SJCRH30 (cell line): ENCODE results near the gene CYBRD1. TPM values are rescaled to one million over a fixed set of nuclear protein-coding genes. Genes with fewer than 3 reads are reported as not detected.
A peak's percentile ranks its signal among the peaks of the same experiment; 100 is the strongest.
"Not testable (repeated sequence)": the region's sequence is repeated elsewhere in the genome, so short reads cannot be mapped to it uniquely, and the experiment has no call there.

ENCODE experiments used
- DNase-seq, 2 experiments: peaks; one replicate each; pipeline ENCODE4 v3.0.0-alpha.2; 2015 to 2020
- H3K27ac ChIP-seq: fragments of 250-450 bp; sonication (Bioruptor Pico); 2 replicates; pipeline ENCODE4 v1.5.1; 2020; ENCODE audit warnings: mild to moderate bottlenecking, moderate library complexity
- H3K27me3 ChIP-seq: fragments of 250-450 bp; sonication (Bioruptor Pico); 2 replicates; pipeline ENCODE4 v1.5.1; 2020; ENCODE audit warnings: mild to moderate bottlenecking, moderate library complexity
- H3K36me3 ChIP-seq: fragments of 250-450 bp; sonication (Bioruptor Pico); 2 replicates; pipeline ENCODE4 v1.5.1; 2020; ENCODE audit warnings: mild to moderate bottlenecking, moderate library complexity
- H3K4me1 ChIP-seq: fragments of 250-450 bp; sonication (Bioruptor Pico); 2 replicates; pipeline ENCODE4 v1.5.1; 2020; ENCODE audit warnings: mild to moderate bottlenecking, moderate library complexity
- H3K4me3 ChIP-seq: fragments of 250-450 bp; sonication (Bioruptor Pico); 2 replicates; pipeline ENCODE4 v1.5.1; 2020; ENCODE audit warnings: mild to moderate bottlenecking, moderate library complexity
- H3K9me3 ChIP-seq: fragments of 250-450 bp; sonication (Bioruptor Pico); replicated peaks from 2 replicates; pipeline ENCODE4 v1.5.1; 2020; ENCODE audit warnings: mild to moderate bottlenecking, moderate library complexity
- total RNA-seq: library from RNA; depleted of rRNA; stranded (reverse); fragments of >200 nt; shearing (Covaris generic); gene quantifications from 2 replicates; pipeline ENCODE4 v1.2.3, GENCODE V29; 2014; rRNA removed

Gene CYBRD1, protein sequence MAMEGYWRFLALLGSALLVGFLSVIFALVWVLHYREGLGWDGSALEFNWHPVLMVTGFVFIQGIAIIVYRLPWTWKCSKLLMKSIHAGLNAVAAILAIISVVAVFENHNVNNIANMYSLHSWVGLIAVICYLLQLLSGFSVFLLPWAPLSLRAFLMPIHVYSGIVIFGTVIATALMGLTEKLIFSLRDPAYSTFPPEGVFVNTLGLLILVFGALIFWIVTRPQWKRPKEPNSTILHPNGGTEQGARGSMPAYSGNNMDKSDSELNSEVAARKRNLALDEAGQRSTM
- total RNA-seq, result 67.0 and 71.2 TPM in 2 replicates

DNA sequence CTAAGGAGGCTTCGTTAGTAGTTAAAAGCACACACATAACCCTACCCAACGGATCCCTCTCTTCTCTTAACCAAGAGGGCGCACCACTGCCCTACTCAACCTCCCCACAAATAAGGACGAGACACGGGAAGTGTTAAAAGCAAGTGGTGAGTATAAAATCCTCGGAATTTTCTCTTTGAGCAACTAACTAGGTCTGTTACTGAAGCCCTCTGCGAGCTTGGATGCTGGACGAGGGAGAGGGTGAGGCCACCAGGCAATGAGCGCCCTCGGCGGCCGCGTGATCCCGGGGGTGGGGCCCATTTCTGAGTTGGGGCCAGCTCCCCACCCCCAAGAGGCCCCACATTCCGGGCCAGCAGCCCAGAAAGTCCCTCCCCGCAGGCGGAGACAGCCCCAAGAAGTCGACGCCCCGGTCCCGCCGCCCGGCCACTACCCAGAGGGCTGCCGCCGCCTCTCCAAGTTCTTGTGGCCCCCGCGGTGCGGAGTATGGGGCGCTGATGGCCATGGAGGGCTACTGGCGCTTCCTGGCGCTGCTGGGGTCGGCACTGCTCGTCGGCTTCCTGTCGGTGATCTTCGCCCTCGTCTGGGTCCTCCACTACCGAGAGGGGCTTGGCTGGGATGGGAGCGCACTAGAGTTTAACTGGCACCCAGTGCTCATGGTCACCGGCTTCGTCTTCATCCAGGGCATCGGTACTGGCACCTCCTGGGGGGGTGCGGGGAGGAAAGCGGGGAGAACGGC, at the start of gene CYBRD1:
Gene CYBRD1 (plus strand): TSS at position 423 of the 736 bp plus-strand sequence. CDS start 72 bp downstream, at position 495.
- H3K4me1 ChIP-seq, result 0 out of 2 replicates have a peak, but pooled peaks cover 3% of the 10 kb centered on the region
- DNase-seq, result peak; percentile 91
- peak within 1 kb of the TSS; percentile 89 for H3K4me3 ChIP-seq
- H3K9me3 ChIP-seq, result no peaks in the 10 kb centered on the region
- no peaks in the 10 kb centered on the region for H3K27me3 ChIP-seq
- peaks cover 5% of the 10 kb centered on the region for H3K36me3 ChIP-seq
- peak within 1 kb of the TSS; percentile 91 for H3K27ac ChIP-seq

DNA sequence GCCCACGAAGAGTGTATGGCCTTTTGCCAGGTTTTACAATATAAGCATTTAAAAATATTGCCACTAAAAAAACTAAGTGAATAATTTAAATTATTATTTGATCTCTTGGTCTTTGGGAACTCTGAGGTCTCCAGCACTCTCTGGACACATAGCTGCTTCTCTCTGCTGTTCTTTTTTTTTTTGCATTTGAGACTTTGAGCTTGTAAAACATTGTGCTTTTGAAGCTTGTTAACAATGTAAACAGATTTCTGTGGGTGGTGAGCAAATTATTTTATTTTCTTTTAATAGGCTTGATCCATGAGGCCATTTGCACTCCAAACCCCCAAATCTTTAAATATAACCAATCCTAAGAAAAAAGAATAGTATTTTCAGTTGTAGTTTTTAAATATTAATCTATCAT, 46.3 kb upstream of the CYBRD1 start:
- no peaks in the 10 kb centered on the region for H3K9me3 ChIP-seq
- DNase-seq, result no peak
- peaks cover 25% of the 10 kb centered on the region for H3K36me3 ChIP-seq
- peaks cover 28% of the 10 kb centered on the region for H3K4me1 ChIP-seq
- no peak overlapping the region for H3K4me3 ChIP-seq
- H3K27me3 ChIP-seq, result no peaks in the 10 kb centered on the region
- H3K27ac ChIP-seq, result no peak overlapping the region

DNA sequence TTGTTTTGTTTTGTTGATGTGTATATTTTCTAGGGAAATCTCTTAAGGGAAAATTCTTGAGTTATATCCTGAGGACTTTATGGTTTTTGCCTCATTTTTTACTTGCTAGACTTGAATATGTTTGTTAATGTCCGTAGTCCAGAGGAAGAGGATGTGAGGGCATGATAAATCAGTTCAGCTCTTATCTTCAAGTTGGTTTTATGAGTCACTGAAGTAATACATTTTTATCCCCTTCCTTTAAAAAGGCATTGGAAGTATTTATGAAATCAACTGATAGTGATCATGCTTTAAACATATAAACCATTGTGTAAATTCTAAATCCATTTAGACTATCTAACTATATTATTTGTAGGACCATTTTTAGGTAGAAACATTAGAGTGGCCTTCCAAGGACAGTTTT, 43.9 kb upstream of the CYBRD1 start:
- Histone ChIP-seq H3K36me3 (peaks cover 13% of the 10 kb centered on the region), H3K4me3 (no peak overlapping the region), H3K4me1 (peaks cover 50% of the 10 kb centered on the region), H3K27me3 (no peaks in the 10 kb centered on the region), H3K27ac (no peak overlapping the region), H3K9me3 (no peaks in the 10 kb centered on the region)
- DNase-seq, result no peak

DNA sequence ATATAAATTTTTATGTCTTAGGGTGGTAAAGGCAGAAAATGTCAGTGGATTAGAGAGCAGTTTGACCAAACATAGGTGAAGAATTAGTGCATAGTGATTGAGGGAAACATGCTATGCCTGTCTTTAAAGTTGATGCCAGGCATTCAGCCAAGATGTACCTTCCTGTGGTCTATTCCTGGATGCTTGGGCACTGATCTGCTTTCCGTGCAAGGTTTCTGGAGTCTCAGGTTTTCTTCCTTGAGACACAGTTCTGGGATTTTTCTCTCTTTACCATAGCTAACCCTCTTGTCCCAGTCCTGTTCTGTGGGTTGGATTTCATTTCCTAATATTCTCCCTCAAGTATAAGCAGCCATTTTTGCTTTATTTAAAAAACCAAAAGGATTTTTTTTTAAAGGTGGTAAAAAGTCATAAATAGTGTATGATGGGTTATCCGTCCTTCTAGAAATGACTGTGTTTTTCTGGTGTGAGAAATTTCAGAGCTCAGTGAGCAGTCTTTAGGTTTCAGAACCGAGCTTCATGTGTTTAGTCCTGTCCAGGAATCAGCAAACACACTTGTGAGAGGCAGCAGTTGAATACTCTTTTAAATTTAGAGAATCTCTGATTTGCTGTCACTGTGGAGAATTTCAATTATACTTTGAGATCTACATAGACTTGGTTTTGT, 43.0 kb upstream of the CYBRD1 start:
- peaks cover 7% of the 10 kb centered on the region for H3K36me3 ChIP-seq
- no peaks in the 10 kb centered on the region for H3K27me3 ChIP-seq
- H3K4me3 ChIP-seq, result no peak overlapping the region
- DNase-seq, result no peak
- H3K4me1 ChIP-seq, result peaks cover 55% of the 10 kb centered on the region
- H3K27ac ChIP-seq, result no peak overlapping the region
- H3K9me3 ChIP-seq, result no peaks in the 10 kb centered on the region

DNA sequence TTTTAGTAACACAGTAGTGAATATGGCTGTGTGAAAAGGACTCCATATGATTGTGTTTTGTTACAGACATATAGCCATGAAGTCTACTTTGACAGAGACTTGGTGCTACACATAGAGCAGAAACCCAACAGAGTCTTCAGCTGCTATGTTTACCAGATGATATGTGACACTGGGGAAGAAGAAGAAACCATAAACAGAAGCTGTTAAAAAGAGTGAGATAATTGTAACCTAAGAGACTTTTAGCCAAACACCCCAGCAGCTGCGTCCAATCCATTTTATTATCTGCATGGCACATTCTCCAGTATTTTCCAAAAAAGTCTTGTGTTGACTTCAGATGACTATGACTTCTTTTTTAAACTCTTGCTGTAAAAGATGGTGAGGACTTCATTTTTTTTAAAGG, 41.4 kb upstream of the CYBRD1 start:
- Histone ChIP-seq H3K27ac (peak overlapping the region; percentile 92), H3K4me1 (peaks cover 55% of the 10 kb centered on the region), H3K36me3 (peaks cover 4% of the 10 kb centered on the region; the same call in 1 of the 2 replicates), H3K27me3 (no peaks in the 10 kb centered on the region), H3K9me3 (no peaks in the 10 kb centered on the region), H3K4me3 (no peak overlapping the region)
- peak; percentile 43 to 73 for DNase-seq

DNA sequence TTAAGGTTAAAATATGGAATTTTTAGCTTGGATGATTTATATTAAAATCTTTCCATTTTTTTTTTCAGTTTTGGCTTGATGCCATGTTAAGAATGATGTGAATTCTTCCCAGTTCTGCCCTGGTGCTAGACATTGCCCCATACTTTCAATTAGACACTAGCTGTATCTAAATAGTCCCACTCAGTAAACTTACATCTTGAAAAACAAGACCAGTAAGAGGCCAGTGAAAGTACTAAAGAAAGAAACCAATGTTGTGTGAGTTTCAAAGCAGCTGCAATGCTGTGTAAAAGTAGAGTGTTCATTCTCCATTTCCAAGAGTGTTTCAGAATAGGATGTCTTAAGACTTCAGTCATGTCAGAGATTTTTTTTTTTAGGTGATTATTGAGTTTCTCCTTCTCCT, 40.0 kb upstream of the CYBRD1 start:
- no peaks in the 10 kb centered on the region for H3K9me3 ChIP-seq
- H3K4me3 ChIP-seq, result no peak overlapping the region
- peak overlapping the region; percentile 92 for H3K27ac ChIP-seq
- H3K4me1 ChIP-seq, result peaks cover 55% of the 10 kb centered on the region
- peaks cover 4% of the 10 kb centered on the region; the same call in 1 of the 2 replicates for H3K36me3 ChIP-seq
- peak in 1 of 2 experiments; percentile 31 for DNase-seq
- no peaks in the 10 kb centered on the region for H3K27me3 ChIP-seq

DNA sequence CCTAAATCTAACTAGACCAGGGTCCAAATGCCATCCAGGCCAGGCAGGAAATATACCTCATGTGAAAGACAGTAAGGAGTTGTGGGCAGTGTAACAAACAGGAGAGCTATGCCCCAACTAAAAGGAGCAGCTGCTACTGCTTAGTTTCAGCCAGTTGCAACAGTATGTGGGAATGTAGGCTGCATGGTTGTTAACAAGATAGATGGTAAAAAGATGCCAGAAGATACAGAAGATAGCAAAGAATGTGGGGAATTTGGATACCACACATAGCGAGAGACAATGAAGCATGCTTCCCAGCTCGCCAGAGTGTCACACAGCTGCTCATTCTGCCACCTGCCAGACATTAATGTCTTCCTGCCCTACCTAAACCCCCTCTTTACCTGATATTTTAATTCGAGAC, 39.4 kb upstream of the CYBRD1 start:
- Histone ChIP-seq H3K9me3 (no peaks in the 10 kb centered on the region), H3K4me3 (no peak overlapping the region), H3K27me3 (no peaks in the 10 kb centered on the region), H3K27ac (peak overlapping the region; percentile 92), H3K4me1 (peaks cover 55% of the 10 kb centered on the region), H3K36me3 (peaks cover 4% of the 10 kb centered on the region; the same call in 1 of the 2 replicates)
- peak; percentile 83 to 86 for DNase-seq

DNA sequence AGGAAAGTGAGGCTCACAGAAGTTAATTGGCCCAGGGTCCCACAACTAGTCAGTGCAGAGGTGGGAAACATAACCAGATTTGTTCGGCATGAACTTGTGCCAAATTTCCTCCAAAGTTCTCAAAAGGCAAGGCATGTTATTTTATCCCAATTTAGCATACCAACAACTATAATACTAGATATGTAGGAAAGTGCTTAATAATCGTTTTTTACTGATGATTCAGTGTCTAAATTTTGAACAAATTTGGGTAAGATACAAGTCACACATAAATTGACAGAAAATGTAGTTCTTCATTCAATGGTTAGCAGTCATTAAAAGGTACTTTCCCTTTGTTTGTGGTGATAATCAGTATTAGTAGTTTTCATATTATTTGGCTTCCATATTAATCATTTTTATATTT, 38.5 kb upstream of the CYBRD1 start:
- H3K9me3 ChIP-seq, result no peaks in the 10 kb centered on the region
- H3K4me3 ChIP-seq, result no peak overlapping the region
- no peak for DNase-seq
- H3K36me3 ChIP-seq, result no peaks in the 10 kb centered on the region; the same call in 1 of the 2 replicates
- H3K27me3 ChIP-seq, result no peaks in the 10 kb centered on the region
- peaks cover 49% of the 10 kb centered on the region for H3K4me1 ChIP-seq
- peak overlapping the region; percentile 92 for H3K27ac ChIP-seq

DNA sequence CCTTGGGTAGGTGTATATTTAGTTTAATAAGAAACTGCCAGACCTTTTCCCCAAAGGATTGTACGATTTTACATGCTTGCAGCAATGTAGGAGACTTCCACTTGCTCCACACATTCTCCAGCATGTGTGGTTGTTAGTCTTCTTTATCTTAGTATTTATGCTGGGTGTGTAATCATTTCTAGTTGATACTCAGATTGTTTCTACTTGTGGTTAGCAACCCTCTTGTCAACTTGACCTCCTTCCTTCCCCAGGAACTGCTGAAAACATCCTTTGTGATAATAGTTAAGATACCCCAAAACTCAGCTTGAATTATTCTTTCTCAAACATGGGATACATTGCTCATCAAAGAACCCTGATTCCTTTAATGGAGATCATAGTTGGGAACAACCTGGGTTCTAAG, 37.2 kb upstream of the CYBRD1 start:
- Histone ChIP-seq H3K4me3 (no peak overlapping the region), H3K4me1 (peaks cover 36% of the 10 kb centered on the region), H3K36me3 (no peaks in the 10 kb centered on the region; the same call in 1 of the 2 replicates), H3K27ac (no peak overlapping the region), H3K27me3 (no peaks in the 10 kb centered on the region), H3K9me3 (no peaks in the 10 kb centered on the region)
- DNase-seq, result no peak

DNA sequence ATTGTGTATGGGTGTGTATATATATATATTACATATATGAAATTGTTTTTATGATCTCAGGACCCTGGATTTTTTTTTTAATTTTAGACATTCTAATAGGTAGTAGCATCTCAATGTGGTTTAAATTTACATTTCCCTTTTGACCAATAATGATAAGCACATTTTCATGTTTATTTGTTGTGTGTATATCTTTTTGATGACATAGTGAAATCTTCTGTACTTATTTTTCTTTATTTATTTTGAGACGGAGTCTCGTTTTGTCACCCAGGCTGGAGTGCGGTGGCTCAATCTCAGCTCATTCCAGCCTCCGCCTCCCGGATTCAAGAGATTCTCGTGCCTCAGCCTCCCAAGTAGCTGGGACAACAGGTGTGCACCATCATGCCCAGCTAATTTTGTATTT, 35.1 kb upstream of the CYBRD1 start:
- no peak overlapping the region for H3K4me3 ChIP-seq
- no peak overlapping the region for H3K27ac ChIP-seq
- peaks cover 15% of the 10 kb centered on the region for H3K4me1 ChIP-seq
- H3K27me3 ChIP-seq, result no peaks in the 10 kb centered on the region
- H3K36me3 ChIP-seq, result no peaks in the 10 kb centered on the region; the same call in 1 of the 2 replicates
- H3K9me3 ChIP-seq, result no peaks in the 10 kb centered on the region
- DNase-seq, result no peak

DNA sequence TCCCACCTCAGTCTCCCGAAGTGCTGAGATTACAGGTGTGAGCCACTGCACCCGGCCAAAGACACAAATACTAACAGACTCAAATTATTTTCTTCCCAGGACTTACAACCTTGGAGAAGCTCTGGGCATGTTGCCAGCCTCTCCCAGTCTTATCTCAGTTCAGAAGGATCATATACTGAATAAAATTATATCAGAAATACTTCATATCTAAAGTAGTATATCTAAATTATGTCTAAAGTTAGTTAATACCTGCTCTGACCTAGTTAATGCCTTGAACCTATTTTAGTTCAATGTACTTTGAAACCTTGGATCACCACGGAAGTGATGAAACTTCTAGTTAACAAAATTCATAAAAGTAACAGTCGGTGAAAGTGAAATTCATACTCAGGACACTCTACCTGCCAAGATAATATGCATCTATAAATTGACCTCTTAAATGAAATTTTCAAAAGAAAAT, 34.4 kb upstream of the CYBRD1 start:
- no peak for DNase-seq
- peaks cover 9% of the 10 kb centered on the region for H3K4me1 ChIP-seq
- H3K27ac ChIP-seq, result no peak overlapping the region

DNA sequence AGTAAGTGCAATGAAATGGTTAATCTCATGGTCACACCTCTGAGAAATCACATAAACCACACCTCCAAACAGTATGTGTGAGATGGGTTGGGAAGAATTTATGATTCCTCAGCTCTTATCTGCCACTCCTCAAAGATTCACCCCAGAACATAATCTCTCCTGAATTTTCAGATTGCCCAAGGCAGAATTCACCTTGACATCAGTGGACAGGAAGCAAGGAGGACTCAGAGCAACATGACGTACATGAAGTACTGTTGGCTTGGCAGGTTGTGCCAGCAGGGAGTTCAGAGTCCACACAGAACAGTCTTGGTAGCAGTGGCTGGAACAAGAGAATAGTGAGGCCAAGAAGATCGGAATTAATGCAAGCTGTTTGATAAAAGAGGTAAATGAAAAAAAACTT, 31.7 kb upstream of the CYBRD1 start:
- no peak overlapping the region for H3K27ac ChIP-seq
- no peaks in the 10 kb centered on the region for H3K9me3 ChIP-seq
- no peak overlapping the region for H3K4me3 ChIP-seq
- no peaks in the 10 kb centered on the region for H3K27me3 ChIP-seq
- DNase-seq, result no peak
- no peaks in the 10 kb centered on the region for H3K4me1 ChIP-seq
- H3K36me3 ChIP-seq, result no peaks in the 10 kb centered on the region

More for the DNA sequence above, 34.4 kb upstream of the CYBRD1 start:
- Histone ChIP-seq H3K4me3 (no peak overlapping the region), H3K9me3 (no peaks in the 10 kb centered on the region), H3K27me3 (no peaks in the 10 kb centered on the region), H3K36me3 (no peaks in the 10 kb centered on the region; the same call in 1 of the 2 replicates)

DNA sequence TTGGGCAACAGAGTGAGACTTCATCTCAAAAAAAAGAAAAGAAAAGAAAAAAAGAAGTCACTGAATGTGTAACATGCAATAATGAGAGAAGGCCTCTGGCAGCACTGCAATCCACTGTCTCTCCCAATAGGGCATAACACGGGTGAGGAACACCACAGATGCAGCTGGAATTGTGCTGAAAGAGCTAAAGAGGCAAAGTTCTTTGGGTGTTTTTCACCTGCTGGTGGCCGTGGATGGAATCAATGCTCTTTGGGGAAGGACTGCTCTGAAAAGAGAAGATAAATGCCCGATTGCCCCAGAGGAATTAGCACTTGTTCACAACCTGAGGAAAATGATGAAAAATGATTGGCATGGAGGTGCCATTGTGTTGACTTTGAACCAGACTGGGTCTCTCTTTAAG, 31.0 kb upstream of the CYBRD1 start:
- H3K9me3 ChIP-seq, result 0 out of 2 replicates have a peak, but pooled peaks cover under 1% of the 10 kb centered on the region
- H3K4me3 ChIP-seq, result no peak overlapping the region
- no peaks in the 10 kb centered on the region for H3K27me3 ChIP-seq
- no peak overlapping the region for H3K27ac ChIP-seq
- H3K4me1 ChIP-seq, result no peaks in the 10 kb centered on the region
- no peaks in the 10 kb centered on the region for H3K36me3 ChIP-seq
- peak in 1 of 2 experiments; percentile 33 for DNase-seq

DNA sequence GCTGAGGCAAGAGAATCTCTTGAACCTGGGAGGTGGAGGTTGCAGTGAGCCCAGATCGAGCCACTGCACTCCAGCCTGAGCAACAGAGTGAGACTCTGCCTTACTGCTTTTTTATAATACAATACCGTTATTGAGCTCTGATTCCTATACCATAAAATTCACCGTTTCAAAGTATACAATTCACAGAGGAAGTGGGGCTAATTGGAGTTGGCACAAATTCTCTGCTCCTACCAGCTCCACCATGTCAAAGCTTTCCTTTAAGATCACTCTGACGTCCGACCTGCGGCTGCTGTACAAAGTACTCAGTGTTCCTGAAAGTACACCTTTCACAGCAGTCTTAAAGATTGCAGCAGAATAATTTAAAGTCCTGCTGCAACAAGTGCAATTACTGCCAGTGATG, 29.6 kb upstream of the CYBRD1 start:
- no peaks in the 10 kb centered on the region for H3K4me1 ChIP-seq
- no peak overlapping the region for H3K4me3 ChIP-seq
- no peak overlapping the region for H3K27ac ChIP-seq

DNA sequence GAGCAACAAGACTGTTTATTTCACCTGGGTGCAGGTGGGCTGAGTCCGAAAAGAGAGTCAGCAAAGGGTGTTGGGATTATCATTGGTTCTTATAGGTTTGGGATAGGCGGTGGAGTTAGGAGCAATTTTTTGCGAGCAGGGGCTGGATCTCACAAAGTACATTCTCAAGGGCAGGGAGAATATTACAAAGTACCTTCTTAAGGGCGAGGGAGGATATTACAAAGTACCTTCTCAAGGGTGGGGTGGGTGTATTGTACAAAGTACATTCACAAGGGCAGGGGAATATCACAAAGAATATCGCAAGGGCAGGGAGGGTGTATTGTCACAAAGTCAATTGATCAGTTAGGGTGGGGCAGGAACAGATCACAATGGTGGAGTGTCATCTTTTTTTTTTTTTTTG, 24.6 kb upstream of the CYBRD1 start:
- H3K27ac ChIP-seq, H3K9me3 ChIP-seq, H3K27me3 ChIP-seq, H3K4me3 ChIP-seq, DNase-seq, H3K4me1 ChIP-seq, H3K36me3 ChIP-seq: not testable (repeated sequence)

More for the DNA sequence above, 29.6 kb upstream of the CYBRD1 start:
- DNase-seq, result no peak
- no peaks in the 10 kb centered on the region for H3K36me3 ChIP-seq
- 0 out of 2 replicates have a peak, but pooled peaks cover 3% of the 10 kb centered on the region for H3K9me3 ChIP-seq
- no peaks in the 10 kb centered on the region for H3K27me3 ChIP-seq
